ENCODE results near the gene KBTBD4.
"Not testable (repeated sequence)": the region's sequence is repeated elsewhere in the genome, so short reads cannot be mapped to it uniquely, and the experiment has no call there.

Gene KBTBD4

DNA sequence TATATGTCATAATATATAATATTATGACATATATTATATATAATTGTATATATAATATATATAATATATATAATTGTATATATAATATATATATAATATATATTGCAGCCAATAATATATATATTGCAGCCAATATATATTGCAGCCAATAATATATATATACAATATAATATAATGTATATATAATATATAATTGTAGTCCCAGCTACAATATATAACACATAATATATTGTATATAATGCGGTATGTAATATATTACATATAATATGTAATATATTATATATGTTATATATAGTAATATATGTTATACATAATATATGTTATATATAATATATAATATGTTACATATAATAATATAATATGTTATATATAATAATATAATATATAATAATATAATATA is 20.1 kb downstream of the KBTBD4 start:
- DNase-seq = no peak

DNA sequence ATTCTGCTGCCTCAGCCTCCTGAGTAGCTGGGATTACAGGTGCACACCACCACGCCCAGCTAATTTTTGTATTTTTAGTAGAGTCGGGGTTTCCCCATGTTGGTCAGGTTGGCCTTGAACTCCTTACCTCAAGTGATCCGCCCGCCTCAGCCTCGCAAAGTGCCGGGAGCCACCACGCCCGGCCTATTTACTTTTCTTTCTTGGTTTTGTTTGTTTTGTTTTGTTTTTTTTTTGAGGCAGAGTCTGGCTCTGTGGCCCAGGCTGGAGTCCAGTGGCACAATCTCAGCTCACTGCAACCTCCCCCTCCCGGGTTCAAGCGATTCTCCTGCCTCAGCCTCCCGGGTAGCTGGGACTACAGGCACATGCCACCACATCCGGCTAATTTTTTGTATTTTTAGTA is 21.8 kb downstream of the KBTBD4 start:
- not testable (repeated sequence) for DNase-seq

DNA sequence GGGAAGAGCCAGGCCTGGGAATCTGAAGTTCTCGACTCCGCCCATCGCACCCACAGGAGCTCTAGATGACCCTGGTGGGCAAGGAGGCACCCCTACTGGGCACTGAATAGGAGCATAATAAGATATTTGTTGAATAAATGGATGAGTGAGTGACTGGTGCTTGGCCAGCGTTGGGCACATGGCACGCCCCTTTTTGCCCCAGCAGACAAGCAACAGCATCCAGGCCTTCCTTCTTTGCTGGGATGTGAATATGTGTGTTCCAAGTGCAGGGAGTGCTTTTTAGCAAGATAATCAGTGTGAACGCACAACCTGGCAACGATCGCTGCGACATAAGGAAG is 25.4 kb downstream of the KBTBD4 start:
- DNase-seq = no peak

DNA sequence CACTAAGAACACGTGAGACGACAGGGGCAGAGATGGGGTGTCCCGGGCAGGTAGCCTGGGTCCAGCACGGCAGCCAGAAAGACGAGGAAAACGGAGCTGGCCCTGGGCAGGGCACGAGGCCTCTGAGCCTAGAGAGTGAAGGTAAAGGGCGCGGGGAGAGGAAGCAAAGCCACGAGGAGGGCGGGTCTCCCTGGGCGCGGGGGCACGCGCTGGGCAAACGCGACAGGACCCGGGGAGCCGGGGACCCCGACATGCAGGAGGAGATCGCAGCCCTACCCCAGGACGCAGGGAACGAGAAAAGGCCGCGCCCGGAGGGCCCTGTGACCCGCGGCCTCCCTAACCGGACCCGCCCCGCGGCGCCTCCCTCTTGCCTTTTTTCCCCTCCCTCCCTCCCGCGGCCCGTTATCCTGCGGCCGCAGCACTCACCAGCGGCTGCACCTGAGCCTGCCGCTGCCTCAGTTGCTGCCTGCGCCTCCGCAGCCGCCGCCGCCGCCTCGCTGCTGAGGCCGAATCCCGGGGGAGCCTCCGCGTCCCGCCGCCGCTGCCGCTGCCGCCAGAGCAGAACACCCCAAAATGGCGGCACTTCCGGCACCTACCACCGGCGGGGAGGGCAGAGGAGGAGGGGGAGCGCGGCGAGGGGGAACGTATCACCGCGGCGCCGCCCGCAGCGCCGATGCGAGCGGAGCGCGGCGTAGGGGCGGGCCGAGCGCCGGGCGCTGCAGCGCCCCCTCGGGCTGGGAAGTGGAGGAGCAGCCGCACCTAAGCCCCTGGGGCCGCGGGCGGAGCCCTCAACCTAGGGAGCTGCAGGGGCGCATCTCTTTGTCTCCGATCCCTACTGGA is 26.0 kb downstream of the KBTBD4 start, which contains the start of gene CELF1:
Gene CELF1, minus strand, starts transcription at position 567 of the 840 bp plus-strand sequence. CDS start 53,609 bp downstream, outside the sequence.
- DNase-seq = peak; percentile 92 to 94

DNA sequence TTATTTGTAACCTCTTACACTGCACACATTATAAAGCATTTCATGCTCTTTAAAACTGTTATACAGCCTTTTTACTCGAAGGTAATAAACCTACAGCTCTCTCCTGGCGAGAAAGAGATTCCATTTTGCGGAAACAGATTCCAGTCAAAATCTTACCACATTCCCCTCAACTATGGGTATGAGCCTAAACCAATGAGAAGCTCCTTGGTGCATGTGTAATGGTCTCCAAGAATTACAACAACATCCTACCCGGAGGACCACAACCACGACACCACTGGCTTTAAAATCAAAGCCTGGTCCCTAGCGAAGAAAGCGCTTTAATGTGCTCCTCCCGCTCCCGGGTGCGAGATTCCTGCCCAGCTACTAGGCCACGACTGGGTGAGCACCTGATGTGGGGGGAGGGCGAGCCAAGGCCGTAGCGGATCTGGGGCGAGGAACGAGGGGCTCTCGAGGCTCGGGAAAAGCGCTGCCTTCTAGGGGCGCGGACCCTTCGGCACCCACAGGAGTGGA is 26.7 kb downstream of the KBTBD4 start:
- peak; percentile 26 to 39 for DNase-seq

DNA sequence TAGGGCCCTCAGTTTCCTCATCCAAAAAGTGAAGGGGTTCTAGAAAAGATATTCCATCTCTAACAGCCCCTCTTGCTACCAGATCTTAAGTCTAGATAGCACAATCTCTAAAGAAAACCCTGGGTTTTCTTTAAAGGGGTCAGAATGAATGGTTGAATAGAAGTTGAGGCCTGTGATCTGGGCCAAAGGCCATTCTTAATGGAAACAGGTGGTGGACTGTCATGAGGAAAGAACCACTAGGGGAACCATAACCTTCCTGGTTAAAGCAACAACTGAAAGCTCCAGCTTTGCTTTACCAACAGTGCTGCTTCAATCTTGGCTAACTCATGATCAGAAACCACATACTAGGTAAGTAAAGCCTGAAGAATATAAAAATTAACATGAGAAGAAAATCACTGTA is 27.7 kb downstream of the KBTBD4 start:
- DNase-seq = no peak

DNA sequence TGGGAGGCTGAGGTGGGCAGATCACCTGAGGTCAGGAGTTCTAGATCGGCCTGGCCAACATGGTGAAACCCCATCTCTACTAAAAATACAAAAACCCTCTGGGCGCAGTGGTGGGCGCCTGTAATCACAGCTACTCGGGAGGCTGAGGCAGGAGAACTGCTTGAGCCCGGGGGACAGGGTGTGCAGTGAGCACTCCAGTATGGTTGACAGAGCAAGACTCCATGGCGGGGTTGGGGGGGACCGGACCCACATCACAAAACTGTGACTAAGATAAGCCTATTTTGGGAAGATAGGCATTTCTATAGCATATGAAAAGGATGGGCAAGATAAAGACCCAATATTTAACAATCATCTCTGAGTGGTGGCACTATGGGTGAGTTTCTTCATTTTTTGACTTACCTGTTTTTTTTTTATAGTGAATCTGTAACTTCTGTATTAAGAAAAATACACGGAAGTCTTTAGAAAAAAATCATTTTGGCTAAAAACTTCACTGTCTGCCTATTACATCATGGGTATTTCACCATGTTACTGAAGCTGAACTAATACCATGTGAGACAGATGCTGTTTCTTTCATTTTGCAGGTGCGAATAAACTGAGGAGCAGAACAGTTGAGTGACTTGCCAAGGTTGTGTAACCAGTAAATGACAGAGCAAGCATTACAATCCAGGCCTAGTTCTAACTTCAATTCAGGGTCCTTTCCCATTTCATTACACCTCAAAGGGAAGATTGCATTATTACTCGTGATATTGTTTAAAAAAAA is 28.3 kb downstream of the KBTBD4 start:
- no peak for DNase-seq

DNA sequence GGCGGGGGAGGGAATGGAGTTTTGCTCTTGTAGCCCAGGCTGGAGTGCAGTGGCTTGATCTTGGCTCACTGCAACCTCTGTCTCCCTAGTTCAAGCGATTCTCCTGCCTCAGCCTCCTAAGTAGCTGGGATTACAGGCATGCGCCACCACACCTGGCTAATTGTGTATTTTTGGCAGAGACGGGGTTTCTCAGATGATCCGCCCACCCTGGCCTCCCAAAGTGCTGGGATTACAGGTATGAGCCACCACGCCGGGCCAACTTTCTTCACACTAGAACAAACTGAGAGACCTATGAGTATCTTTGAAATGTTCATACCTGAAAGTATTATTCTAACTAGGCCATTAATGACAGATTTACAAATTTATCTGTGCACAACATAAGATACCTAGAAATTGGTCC is 32.5 kb downstream of the KBTBD4 start:
- DNase-seq = not testable (repeated sequence)

DNA sequence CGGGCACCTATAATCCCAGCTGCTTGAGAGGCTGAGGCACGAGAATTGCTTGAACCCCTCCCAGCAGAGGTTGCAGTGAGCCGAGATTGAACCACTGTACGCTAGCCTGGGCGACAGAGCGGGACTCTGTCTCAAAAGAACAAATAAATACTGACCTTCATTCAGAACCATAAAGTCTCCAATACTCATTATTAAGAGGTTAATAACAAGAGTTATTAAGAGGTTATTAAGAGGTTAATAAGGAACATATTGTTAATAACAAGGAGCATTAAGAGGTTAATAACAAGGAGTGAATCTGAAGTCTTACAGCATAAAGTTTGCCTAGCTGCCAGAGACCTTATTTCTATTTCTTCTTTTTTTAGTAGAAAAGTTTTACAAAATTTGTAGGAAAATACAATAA is 33.5 kb downstream of the KBTBD4 start:
- no peak for DNase-seq

DNA sequence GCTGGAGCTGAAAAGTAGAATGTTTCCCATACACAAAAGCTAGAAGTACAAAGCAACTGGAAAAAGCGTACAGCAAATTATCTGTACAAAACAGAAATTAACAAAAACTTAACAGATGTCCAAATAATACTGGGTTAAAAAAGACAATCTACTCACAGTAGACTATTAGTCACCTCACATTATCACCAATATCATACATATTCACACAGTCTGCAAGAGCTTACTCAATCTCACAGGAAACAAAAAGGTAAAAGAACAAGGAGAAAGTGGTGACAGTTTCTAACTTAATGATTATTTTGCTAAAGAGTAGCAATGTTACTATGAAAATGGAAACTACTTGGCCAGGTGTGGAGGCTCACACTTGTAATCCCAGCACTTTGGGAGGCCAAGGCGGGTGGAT is 37.7 kb downstream of the KBTBD4 start:
- no peak for DNase-seq

DNA sequence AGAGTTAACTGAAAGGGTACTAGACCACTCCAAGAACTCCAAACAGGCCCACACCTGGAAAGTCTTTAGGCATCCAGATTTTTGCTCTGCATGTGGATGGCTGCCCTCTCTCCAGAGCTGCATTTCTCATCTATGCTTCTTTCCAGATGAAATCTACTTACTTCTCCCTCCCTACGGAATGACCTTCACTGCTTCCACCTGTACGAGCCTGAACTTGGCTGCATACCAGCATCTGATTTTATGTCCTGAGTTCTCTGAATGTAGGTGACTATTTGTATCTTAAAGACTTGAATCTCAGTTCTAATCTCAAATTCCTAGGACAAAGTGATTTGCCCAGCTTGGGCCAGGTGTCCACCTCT is 39.1 kb downstream of the KBTBD4 start:
- no peak for DNase-seq

DNA sequence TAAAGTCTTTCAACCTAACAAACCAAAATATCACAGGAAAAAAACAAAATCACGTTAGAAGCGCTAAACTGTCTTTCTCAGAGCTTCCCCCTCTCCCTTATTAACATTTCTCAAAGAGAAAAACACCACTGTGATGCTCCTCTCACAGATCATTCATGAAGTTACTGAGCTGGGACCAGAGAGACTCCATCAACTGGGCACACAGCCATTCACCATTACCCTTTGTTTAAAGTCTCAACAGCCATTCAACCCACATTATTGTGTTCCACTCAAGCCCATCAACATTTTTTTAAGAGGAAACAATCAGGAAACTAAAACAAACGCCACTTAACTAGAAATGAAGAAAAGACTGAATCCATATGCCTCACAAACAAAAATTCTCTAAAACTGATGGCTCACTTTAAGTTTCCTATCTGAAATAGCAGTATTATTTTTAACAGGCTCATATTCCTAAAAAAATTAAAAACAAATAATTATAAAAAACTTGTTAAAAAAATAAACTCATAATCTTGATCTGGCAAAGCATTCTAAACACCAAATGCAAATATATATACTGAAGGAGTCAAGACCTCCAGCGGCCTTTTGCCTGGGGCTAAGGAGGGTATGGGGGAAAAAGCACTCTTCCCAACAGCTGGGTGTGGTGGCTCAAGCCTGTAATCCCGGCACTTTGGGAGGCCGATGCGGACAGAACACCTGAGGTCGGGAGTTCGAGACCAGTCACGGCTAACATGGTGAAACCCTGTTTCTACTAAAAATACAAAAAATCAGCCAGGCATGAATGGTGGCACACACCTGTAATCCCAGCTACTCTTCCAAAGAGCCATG is 39.8 kb downstream of the KBTBD4 start:
- no peak for DNase-seq

DNA sequence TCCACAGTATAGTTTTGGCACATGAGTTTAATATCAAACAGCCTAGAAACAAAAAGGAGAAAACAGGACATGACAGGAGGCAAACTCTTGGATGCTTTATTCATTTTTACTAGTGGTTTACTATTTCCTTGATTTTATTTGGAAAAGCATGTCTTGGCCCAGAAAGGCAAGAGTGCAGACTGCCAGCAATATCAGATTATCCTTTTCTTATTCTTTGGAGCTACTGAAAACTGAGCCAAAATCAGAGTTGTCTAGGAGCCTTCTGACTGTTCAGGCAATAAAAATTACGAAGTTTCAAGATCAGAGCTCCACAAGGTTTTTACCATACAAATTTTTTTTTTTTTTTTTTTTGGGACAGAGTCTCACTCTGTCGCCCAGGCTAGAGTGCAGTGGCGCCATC is 41.9 kb downstream of the KBTBD4 start:
- DNase-seq = no peak

DNA sequence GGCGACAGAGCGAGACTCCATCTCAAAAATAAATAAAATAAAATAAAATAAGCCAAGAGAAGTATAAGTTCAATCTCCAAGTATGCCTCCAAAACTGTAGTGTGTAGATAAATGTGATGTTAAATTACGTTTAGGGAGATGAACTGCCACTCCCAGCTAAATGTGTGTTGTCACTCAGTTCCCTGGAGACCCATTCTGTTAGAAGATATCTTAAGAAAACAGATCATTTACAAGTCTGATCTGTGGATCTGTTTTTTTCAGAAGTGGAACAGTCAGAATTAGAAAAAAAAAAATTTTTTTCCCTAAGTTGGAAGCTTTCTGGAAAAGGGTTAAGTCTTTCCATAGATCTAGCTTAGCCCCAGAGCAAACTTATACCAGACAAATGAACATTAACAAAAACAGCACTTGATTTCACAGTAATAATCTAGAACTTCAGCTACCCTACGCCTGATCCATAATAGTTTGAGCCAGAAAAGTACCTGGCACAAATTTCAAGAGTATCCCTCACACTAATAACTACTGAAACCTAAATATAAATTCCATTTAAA is 44.0 kb downstream of the KBTBD4 start:
- DNase-seq = no peak

DNA sequence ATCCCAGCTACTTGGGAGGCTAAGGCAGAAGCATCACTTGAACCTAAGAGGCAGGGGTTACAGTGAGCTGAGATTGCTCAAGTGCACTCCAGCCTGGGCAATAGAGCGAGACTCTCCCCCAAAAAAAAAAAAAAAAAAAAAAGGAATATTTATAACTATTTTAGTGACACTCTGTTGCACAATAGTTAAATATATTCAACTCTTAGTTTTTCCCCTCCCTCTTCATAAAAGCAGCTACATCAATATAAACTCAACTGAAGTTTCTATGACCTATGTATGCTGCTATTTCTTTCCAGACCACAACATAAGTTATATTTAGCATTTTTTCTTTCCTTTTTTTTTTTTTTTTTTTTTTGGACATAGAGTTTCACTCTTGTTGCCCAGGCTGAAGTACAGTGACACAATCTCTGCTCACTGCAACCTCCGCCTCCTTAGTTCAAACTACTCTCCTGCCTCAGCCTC is 45.0 kb downstream of the KBTBD4 start:
- DNase-seq = no peak

DNA sequence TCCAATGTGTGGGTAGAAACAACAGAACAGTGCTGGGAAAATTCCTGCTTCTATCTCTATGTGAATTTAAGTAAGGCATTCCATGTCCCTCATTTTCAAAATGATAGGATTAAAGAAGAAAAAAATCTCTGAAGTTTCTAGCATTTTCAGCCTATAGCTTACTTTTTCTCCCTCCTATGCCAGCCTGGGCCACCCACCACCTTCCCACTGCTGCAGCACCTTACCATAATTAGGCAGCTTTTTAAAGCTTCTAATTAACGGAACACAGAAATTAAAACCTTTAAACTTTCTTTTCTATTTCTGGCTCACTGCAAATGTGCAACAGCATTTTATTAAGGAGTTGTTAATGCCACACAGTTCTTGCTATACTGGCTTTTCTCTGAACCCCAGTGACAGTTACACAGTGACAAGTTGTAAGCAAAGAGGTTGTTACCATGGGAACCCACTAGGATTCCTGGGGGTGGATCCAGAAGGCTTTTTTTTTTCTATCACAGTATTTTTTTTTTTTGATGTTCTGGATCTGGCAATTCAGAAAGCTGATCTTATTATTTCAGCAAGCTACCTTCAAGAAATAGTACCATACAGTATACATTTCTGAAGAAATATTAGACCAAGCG is 46.1 kb downstream of the KBTBD4 start:
- no peak for DNase-seq

DNA sequence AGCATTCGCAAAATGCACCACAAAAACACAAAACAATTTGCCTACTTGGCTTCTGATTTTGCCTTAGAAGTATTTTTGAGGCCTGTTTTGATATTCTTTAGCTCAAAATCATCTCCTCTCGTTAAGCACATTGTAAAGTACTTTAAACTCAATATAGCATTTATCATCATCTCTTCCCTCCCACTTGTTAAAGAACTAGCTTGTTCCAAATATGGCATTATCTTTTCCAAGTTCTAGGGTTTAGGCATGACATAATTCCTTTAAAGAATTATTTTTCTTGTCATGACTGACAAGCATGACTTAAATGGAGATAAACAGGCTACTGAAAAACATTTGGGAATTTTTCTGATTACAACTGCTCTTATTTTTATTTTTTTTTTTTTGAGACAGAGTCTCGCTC is 47.1 kb downstream of the KBTBD4 start:
- DNase-seq = no peak

DNA sequence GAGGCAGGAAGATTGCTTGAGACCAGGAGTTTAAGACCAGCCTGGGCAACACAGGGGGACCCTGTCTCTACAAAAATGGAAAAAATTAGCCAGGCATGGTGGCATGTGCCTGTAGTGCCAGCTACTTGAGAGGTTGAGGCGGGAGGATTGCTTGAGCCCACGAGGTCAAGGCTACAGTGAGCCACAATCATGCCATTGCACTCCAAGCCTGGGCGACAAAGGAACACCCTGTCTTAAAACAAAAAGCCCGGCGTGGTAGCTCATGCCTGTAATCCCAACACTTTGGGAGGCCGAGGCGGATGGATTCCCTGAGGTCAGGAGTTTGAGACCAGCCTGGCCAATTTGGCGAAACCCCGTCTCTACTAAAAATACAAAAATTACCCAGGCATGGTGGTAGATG is 48.0 kb downstream of the KBTBD4 start:
- not testable (repeated sequence) for DNase-seq

DNA sequence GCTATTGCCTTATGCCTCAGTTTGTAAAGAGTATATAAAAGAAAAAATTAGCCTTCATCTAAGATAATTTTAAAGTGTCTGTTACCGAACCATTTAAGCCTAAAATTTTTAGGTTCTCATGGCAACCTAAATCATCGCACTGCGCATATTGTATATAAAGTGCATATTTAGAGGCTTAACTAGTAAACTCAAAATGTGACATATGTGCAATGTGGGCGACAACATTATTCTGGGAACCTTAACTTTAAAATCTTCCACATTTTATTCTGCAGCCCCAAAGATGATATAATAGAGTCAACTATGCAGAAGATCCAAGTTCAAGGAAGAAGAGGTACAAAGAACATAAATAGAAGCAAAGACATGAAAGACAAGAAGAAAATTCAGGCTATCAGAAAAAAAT is 48.8 kb downstream of the KBTBD4 start:
- DNase-seq = no peak

DNA sequence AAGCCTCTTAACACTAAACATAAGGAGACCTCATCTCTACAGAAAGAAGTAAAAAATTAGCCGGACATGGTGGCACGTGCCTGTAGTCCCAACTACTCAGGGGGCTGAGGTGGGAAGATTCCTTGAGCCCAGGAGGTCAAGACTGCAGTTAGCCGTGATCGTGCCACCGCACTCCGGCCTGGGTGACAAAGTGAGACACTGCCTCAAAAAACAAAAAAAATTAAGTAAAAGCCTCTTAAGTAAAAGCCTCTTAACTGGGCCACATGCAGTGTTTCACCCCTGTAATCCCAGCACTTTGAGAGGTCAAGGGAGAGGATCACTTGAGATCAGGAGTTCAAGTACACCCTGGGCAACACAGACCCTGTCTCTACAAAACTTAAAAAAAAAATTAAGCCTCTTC is 51.6 kb downstream of the KBTBD4 start:
- no peak for DNase-seq

DNA sequence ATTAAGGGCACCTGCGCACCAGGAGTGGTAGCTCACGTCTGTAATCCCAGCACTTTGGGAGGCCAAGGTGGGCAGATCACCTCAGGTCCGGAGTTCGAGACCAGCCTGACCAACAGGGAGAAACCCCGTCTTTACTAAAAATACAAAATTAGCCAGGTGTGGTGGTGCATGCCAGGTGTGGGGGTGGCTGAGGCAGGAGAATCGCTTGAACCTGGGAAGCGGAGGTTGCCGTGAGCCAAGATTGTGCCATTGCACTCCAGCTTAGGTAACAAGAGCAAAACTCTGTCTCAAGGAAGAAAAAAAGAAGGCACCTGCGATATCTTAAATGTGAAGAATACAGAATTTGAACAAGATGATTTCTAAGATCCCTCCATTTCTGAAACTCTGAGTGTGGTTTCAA is 52.7 kb downstream of the KBTBD4 start:
- DNase-seq = not testable (repeated sequence)

DNA sequence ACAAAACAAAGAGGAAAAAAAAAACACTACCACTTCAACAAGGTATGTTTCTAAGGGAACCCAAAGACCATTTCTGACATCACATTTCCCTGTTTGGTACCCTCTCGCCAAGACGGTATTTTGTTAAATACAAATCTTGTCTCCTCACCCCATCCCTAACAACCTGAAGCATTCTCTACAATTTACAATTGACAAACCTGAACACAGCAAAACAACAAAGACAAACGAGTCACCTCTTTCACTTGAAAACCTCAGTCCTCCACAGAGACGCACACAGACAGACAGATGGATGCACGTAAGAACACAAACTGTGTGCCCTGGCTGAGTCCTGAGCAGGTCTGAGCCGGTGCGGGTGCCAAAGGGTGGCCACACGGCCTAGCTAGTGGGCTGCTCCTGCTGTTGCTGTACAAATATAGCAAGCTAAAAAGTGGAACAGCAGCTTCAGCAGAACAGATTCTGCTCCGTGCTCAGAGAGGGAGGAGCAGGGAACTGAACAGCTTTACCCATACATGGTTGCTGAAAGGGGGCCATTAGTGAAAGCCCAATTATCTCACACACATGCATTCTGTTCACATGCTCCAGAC is 54.4 kb downstream of the KBTBD4 start:
- peak in 1 of 2 experiments; percentile 9 for DNase-seq
